Stimulated activated naive CD8-positive, alpha-beta T cell treated with anti-CD3 and anti-CD28 coated beads, Interleukin-15, amount 100 ng/mL, for 72 hours (primary cell): ENCODE data around the gene UTP11.

Experiments used
- ATAC-seq: fragments of 150-1000 bp; cut with Tn5 transposase; 2 replicates; pipeline ENCODE4 v1.10.0; 2021; ENCODE audit warnings: mild to moderate bottlenecking, moderate library complexity
- DNase-seq, 2 donors: peaks; one replicate each; pipeline ENCODE4 v3.0.0; 2021 to 2022
- H3K27ac Mint-ChIP-seq, 2 donors: one replicate each; pipeline ENCODE4 v1.8.0; 2022; ENCODE audit warnings: mild to moderate bottlenecking in 2 of 2, mixed read lengths in 2 of 2, moderate library complexity in 2 of 2
- H3K27me3 Mint-ChIP-seq: one replicate; pipeline ENCODE4 v1.8.0; 2022; ENCODE audit warnings: mixed read lengths
- H3K4me1 Mint-ChIP-seq: one replicate; pipeline ENCODE4 v1.8.0; 2022; ENCODE audit warnings: mild to moderate bottlenecking, mixed read lengths
- H3K4me3 Mint-ChIP-seq, 2 donors: one replicate each; pipeline ENCODE4 v1.8.0; 2022; ENCODE audit warnings: mild to moderate bottlenecking in 2 of 2, mixed read lengths in 2 of 2, moderate library complexity in 1 of 2
- H3K9me3 Mint-ChIP-seq, 2 donors: one replicate each; pipeline ENCODE4 v1.8.0; 2022; ENCODE audit warnings: mixed read lengths in 2 of 2

Gene UTP11

GRCh38 chr1:38046884-38047602 is 34.5 kb downstream of the UTP11 start:
- H3K4me3 Mint-ChIP-seq, result peak overlapping the region; percentile 79 to 81
- no peaks in the 10 kb centered on the region for H3K9me3 Mint-ChIP-seq
- peaks cover 60% of the 10 kb centered on the region for H3K27me3 Mint-ChIP-seq
- ATAC-seq (peak; percentile 81), DNase-seq (peak; percentile 51 to 58)
- no peak overlapping the region for H3K27ac Mint-ChIP-seq
- peaks cover 27% of the 10 kb centered on the region for H3K4me1 Mint-ChIP-seq

- DNase-seq (no peak), ATAC-seq (peak; percentile 17)
- Mint-ChIP-seq H3K27ac (no peak overlapping the region), H3K9me3 (no peaks in the 10 kb centered on the region), H3K27me3 (peaks cover 60% of the 10 kb centered on the region), H3K4me1 (peaks cover 33% of the 10 kb centered on the region), H3K4me3 (peak overlapping the region; percentile 79 to 81)
Measured at GRCh38 chr1:38047603-38048141, 35.1 kb downstream of the UTP11 start.

- ATAC-seq, result no peak
- no peak overlapping the region for H3K4me3 Mint-ChIP-seq
- peaks cover 30% of the 10 kb centered on the region for H3K4me1 Mint-ChIP-seq
- DNase-seq, result no peak
- no peak overlapping the region for H3K27ac Mint-ChIP-seq
- H3K9me3 Mint-ChIP-seq, result no peaks in the 10 kb centered on the region
- H3K27me3 Mint-ChIP-seq, result peaks cover 63% of the 10 kb centered on the region
Measured at GRCh38 chr1:38050397-38051078, 38.0 kb downstream of the UTP11 start.

- Mint-ChIP-seq H3K4me1 (peaks cover 30% of the 10 kb centered on the region), H3K9me3 (no peaks in the 10 kb centered on the region), H3K4me3 (no peak overlapping the region), H3K27me3 (peaks cover 69% of the 10 kb centered on the region), H3K27ac (no peak overlapping the region)
- ATAC-seq (no peak), DNase-seq (no peak)
Measured at GRCh38 chr1:38051079-38051543, 38.6 kb downstream of the UTP11 start.

GRCh38 chr1:38052750-38053415 is 40.3 kb downstream of the UTP11 start:
- ATAC-seq (peak; percentile 68), DNase-seq (no peak)
- Mint-ChIP-seq H3K9me3 (no peaks in the 10 kb centered on the region), H3K27ac (peak overlapping the region in 1 of 2 donors; percentile 30), H3K4me3 (no peak overlapping the region), H3K4me1 (peaks cover 22% of the 10 kb centered on the region), H3K27me3 (peaks cover 69% of the 10 kb centered on the region)

GRCh38 chr1:38053416-38054091 is 41.0 kb downstream of the UTP11 start:
- Mint-ChIP-seq H3K4me3 (no peak overlapping the region), H3K27me3 (peaks cover 68% of the 10 kb centered on the region), H3K9me3 (no peaks in the 10 kb centered on the region), H3K4me1 (peaks cover 22% of the 10 kb centered on the region), H3K27ac (peak overlapping the region in 1 of 2 donors; percentile 30)
- ATAC-seq (peak; percentile 68), DNase-seq (no peak)

GRCh38 chr1:38055398-38055797 is 42.9 kb downstream of the UTP11 start:
- ATAC-seq, result no peak
- peak overlapping the region in 1 of 2 donors; percentile 43 for H3K27ac Mint-ChIP-seq
- no peak overlapping the region for H3K4me3 Mint-ChIP-seq

GRCh38 chr1:38055965-38056364 is 43.4 kb downstream of the UTP11 start:
- DNase-seq (no peak), ATAC-seq (no peak)
- H3K4me1 Mint-ChIP-seq, result peaks cover 22% of the 10 kb centered on the region
- H3K4me3 Mint-ChIP-seq, result no peak overlapping the region
- peaks cover 84% of the 10 kb centered on the region for H3K27me3 Mint-ChIP-seq
- H3K27ac Mint-ChIP-seq, result no peak overlapping the region
- no peaks in the 10 kb centered on the region for H3K9me3 Mint-ChIP-seq

More at GRCh38 chr1:38055398-38055797, 42.9 kb downstream of the UTP11 start:
- Mint-ChIP-seq H3K27me3 (peaks cover 81% of the 10 kb centered on the region), H3K4me1 (peaks cover 22% of the 10 kb centered on the region), H3K9me3 (no peaks in the 10 kb centered on the region)
- DNase-seq, result no peak

GRCh38 chr1:38059635-38060250 is 47.2 kb downstream of the UTP11 start:
- no peak for ATAC-seq
- no peak for DNase-seq
- no peak overlapping the region for H3K27ac Mint-ChIP-seq

GRCh38 chr1:38060498-38060897 is 48.0 kb downstream of the UTP11 start:
- H3K27me3 Mint-ChIP-seq, result peaks cover 57% of the 10 kb centered on the region
- ATAC-seq (no peak), DNase-seq (no peak)
- no peaks in the 10 kb centered on the region for H3K9me3 Mint-ChIP-seq
- peaks cover 9% of the 10 kb centered on the region for H3K4me1 Mint-ChIP-seq
- H3K4me3 Mint-ChIP-seq, result no peak overlapping the region
- no peak overlapping the region for H3K27ac Mint-ChIP-seq

More at GRCh38 chr1:38059635-38060250, 47.2 kb downstream of the UTP11 start:
- H3K4me1 Mint-ChIP-seq, result peaks cover 9% of the 10 kb centered on the region
- H3K9me3 Mint-ChIP-seq, result no peaks in the 10 kb centered on the region
- H3K4me3 Mint-ChIP-seq, result no peak overlapping the region
- peaks cover 65% of the 10 kb centered on the region for H3K27me3 Mint-ChIP-seq

- peak overlapping the region in 1 of 2 donors; percentile 5 for H3K27ac Mint-ChIP-seq
Measured at GRCh38 chr1:38061290-38061689, 48.8 kb downstream of the UTP11 start.

GRCh38 chr1:38061883-38062328 is 49.4 kb downstream of the UTP11 start:
- no peak for DNase-seq
- peak overlapping the region in 1 of 2 donors; percentile 9 for H3K4me3 Mint-ChIP-seq
- ATAC-seq, result peak; percentile 75
- H3K9me3 Mint-ChIP-seq, result no peaks in the 10 kb centered on the region
- peaks cover 9% of the 10 kb centered on the region for H3K4me1 Mint-ChIP-seq
- no peak overlapping the region for H3K27ac Mint-ChIP-seq
- peaks cover 44% of the 10 kb centered on the region for H3K27me3 Mint-ChIP-seq

More at GRCh38 chr1:38061290-38061689, 48.8 kb downstream of the UTP11 start:
- Mint-ChIP-seq H3K27me3 (peaks cover 49% of the 10 kb centered on the region), H3K9me3 (no peaks in the 10 kb centered on the region), H3K4me3 (no peak overlapping the region), H3K4me1 (peaks cover 9% of the 10 kb centered on the region)
- ATAC-seq (no peak), DNase-seq (no peak)

- peak overlapping the region in 1 of 2 donors; percentile 9 for H3K4me3 Mint-ChIP-seq
- peaks cover 50% of the 10 kb centered on the region for H3K27me3 Mint-ChIP-seq
- DNase-seq (no peak), ATAC-seq (no peak)
- peaks cover 9% of the 10 kb centered on the region for H3K4me1 Mint-ChIP-seq
- no peaks in the 10 kb centered on the region for H3K9me3 Mint-ChIP-seq
- no peak overlapping the region for H3K27ac Mint-ChIP-seq
Measured at GRCh38 chr1:38062361-38063288, 50.1 kb downstream of the UTP11 start.

GRCh38 chr1:38063616-38064015 is 51.1 kb downstream of the UTP11 start:
- no peak for ATAC-seq
- Mint-ChIP-seq H3K4me1 (peaks cover 9% of the 10 kb centered on the region), H3K27ac (no peak overlapping the region), H3K27me3 (peaks cover 54% of the 10 kb centered on the region), H3K4me3 (no peak overlapping the region), H3K9me3 (no peaks in the 10 kb centered on the region)
- DNase-seq, result no peak
